Neural progenitor cell (in vitro differentiated cells): Measurements from ENCODE around the gene ARHGAP23. TPM values are rescaled to one million over a fixed set of nuclear protein-coding genes. Genes with fewer than 3 reads are reported as not detected.

ENCODE experiments used
- DNase-seq: peaks from one replicate; pipeline ENCODE4 v3.0.0-alpha.2; 2016; ENCODE audit warnings: low spot score
- H2AFZ ChIP-seq: fragments of 200-600 bp; sonication (generic); replicated peaks from 2 replicates; pipeline ENCODE4 v1.6.1; 2016; ENCODE audit warnings: antibody characterized with exemption
- H3F3A ChIP-seq: fragments of 200-600 bp; sonication (generic); 2 replicates; pipeline ENCODE4 v1.6.1; 2016; ENCODE audit warnings: antibody characterized with exemption, low read depth
- H3K27ac ChIP-seq: fragments of 200-600 bp; sonication (generic); 2 replicates; pipeline ENCODE4 v1.5.1; 2016; ENCODE audit warnings: mild to moderate bottlenecking
- H3K27me3 ChIP-seq: fragments of 200-600 bp; sonication (generic); 2 replicates; pipeline ENCODE4 v1.6.1; 2016; ENCODE audit warnings: mild to moderate bottlenecking, moderate library complexity
- H3K36me3 ChIP-seq: fragments of 200-600 bp; sonication (generic); 2 replicates; pipeline ENCODE4 v1.5.1; 2016
- H3K4me1 ChIP-seq: fragments of 200-600 bp; sonication (generic); 2 replicates; pipeline ENCODE4 v1.6.1; 2016; ENCODE audit warnings: mixed run types
- H3K4me2 ChIP-seq: fragments of 200-600 bp; sonication (generic); 2 replicates; pipeline ENCODE4 v1.6.1; 2016
- H3K4me3 ChIP-seq: fragments of 200-600 bp; sonication (generic); 2 replicates; pipeline ENCODE4 v1.5.1; 2016
- H3K79me2 ChIP-seq: fragments of 200-600 bp; sonication (generic); 2 replicates; pipeline ENCODE4 v1.6.1; 2016; ENCODE audit warnings: low read depth
- H3K9ac ChIP-seq: fragments of 200-600 bp; sonication (generic); 2 replicates; pipeline ENCODE4 v1.6.1; 2016
- H3K9me3 ChIP-seq: fragments of 200-600 bp; sonication (generic); 2 replicates; pipeline ENCODE4 v1.5.1; 2016; ENCODE audit warnings: low read depth
- H4K20me1 ChIP-seq: fragments of 200-600 bp; sonication (generic); 2 replicates; pipeline ENCODE4 v1.6.1; 2016; ENCODE audit warnings: low read depth
- H3K27ac Mint-ChIP-seq: 3 replicates; pipeline ENCODE4 v1.8.0; 2021; ENCODE audit warnings: mixed read lengths
- H3K27me3 Mint-ChIP-seq: 2 replicates; pipeline ENCODE4 v1.8.0; 2022; ENCODE audit warnings: low read depth, mild to moderate bottlenecking, inconsistent platforms, moderate library complexity, mixed read lengths; ENCODE audit not compliant: insufficient read depth
- H3K36me3 Mint-ChIP-seq: 3 replicates; pipeline ENCODE4 v1.8.0; 2021; ENCODE audit warnings: mixed read lengths
- H3K4me1 Mint-ChIP-seq: 3 replicates; pipeline ENCODE4 v1.8.0; 2021; ENCODE audit warnings: mixed read lengths
- H3K4me3 Mint-ChIP-seq: 3 replicates; pipeline ENCODE4 v1.8.0; 2021; ENCODE audit warnings: mild to moderate bottlenecking, moderate library complexity, mixed read lengths
- H3K9me3 Mint-ChIP-seq: 3 replicates; pipeline ENCODE4 v1.8.0; 2020; ENCODE audit warnings: mixed read lengths
- EZH2 ChIP-seq: fragments of 200-600 bp; sonication (generic); IDR thresholded peaks from 2 replicates; pipeline ENCODE4 v1.6.1; 2017; ENCODE audit warnings: antibody characterized with exemption, mild to moderate bottlenecking, moderate library complexity
- EZH2phosphoT487 ChIP-seq: fragments of 200-600 bp; sonication (generic); IDR thresholded peaks from 2 replicates; pipeline ENCODE4 v1.6.1; 2017; ENCODE audit warnings: antibody characterized with exemption
- total RNA-seq: library from RNA; depleted of rRNA; stranded (reverse); fragments of >200 nt; gene quantifications from 2 replicates; pipeline ENCODE4 v1.2.3, GENCODE V29; 2015; ENCODE audit warnings: low replicate concordance
- TF ChIP-seq, protein P1 (sequence below): fragments of 200-600 bp; sonication (generic); IDR thresholded peaks from 2 replicates; pipeline ENCODE4 v1.5.1; 2017; ENCODE audit warnings: antibody characterized with exemption, mild to moderate bottlenecking

ARHGAP23 gene
- total RNA-seq, 1 donor from 2014 or later, result 6.1 TPM

DNA sequence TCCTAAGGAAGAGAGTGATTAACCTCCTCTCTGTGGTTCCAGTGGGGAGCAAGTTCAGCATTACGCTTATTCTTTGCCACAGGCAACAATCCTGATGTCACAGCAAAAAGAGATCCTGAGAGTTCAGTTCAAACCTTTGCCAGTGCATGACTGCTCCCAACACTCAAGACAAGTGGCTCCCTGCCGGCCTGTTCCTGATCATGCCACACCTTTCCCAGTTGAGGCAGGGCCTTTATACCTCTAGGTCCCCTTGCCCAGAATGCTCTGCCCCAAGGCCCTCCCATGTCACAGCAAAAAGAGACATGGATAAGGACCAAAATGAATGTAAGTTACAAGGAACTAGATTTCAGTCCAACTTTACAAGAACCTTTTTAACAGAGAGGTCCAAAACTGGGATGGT, 31.0 kb upstream of the ARHGAP23 start:
- no peaks in the 10 kb centered on the region for H3K9me3 Mint-ChIP-seq
- no peaks in the 10 kb centered on the region for H3K36me3 ChIP-seq
- no peaks in the 10 kb centered on the region for H3K4me1 Mint-ChIP-seq
- no peaks in the 10 kb centered on the region for H3K4me1 ChIP-seq
- H3K4me2 ChIP-seq, result no peak overlapping the region
- TF ChIP-seq, protein P1, sequence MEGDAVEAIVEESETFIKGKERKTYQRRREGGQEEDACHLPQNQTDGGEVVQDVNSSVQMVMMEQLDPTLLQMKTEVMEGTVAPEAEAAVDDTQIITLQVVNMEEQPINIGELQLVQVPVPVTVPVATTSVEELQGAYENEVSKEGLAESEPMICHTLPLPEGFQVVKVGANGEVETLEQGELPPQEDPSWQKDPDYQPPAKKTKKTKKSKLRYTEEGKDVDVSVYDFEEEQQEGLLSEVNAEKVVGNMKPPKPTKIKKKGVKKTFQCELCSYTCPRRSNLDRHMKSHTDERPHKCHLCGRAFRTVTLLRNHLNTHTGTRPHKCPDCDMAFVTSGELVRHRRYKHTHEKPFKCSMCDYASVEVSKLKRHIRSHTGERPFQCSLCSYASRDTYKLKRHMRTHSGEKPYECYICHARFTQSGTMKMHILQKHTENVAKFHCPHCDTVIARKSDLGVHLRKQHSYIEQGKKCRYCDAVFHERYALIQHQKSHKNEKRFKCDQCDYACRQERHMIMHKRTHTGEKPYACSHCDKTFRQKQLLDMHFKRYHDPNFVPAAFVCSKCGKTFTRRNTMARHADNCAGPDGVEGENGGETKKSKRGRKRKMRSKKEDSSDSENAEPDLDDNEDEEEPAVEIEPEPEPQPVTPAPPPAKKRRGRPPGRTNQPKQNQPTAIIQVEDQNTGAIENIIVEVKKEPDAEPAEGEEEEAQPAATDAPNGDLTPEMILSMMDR, result no peak
- TF ChIP-seq EZH2 (no peak), EZH2phosphoT487 (no peak)
- H3K4me3 ChIP-seq, result no peak overlapping the region
- H3K79me2 ChIP-seq, result no peaks in the 10 kb centered on the region
- H3K36me3 Mint-ChIP-seq, result peaks cover 46% of the 10 kb centered on the region
- no peak overlapping the region for H3K4me3 Mint-ChIP-seq
- no peaks in the 10 kb centered on the region for H3F3A ChIP-seq
- no peaks in the 10 kb centered on the region for H3K27me3 ChIP-seq
- no peak for DNase-seq
- H3K27ac Mint-ChIP-seq, result no peak overlapping the region
- peaks cover 6% of the 10 kb centered on the region for H3K27me3 Mint-ChIP-seq
- H4K20me1 ChIP-seq, result no peaks in the 10 kb centered on the region
- H3K27ac ChIP-seq, result no peak overlapping the region
- H2AFZ ChIP-seq, result no peak overlapping the region
- no peak overlapping the region for H3K9ac ChIP-seq
- H3K9me3 ChIP-seq, result no peaks in the 10 kb centered on the region

DNA sequence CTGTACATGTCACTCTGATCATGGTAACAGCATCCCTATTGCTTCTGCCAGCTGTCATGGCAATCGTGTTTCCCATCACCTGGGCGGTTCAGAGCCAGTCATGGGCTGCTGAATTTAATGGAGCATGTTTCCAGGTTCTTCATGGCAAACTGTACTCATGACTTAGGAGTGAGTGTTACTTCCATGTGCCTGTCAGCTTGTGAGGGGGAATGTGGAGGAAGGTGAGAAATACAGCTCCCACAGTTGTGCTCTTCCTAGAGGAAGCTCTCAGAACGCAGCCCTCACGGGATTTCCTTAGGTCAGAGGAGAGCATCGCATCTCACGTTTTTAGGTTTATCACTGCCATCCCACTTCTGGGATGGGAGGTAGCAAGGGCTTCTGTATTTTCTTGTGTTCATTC, 28.0 kb upstream of the ARHGAP23 start:
- H3K36me3 Mint-ChIP-seq, result peaks cover 39% of the 10 kb centered on the region
- H3K36me3 ChIP-seq, result no peaks in the 10 kb centered on the region

GRCh38 chr17:38401459-38401858, 26.8 kb upstream of the ARHGAP23 start:
- peaks cover 6% of the 10 kb centered on the region for H4K20me1 ChIP-seq
- TF ChIP-seq EZH2phosphoT487 (no peak), EZH2 (no peak)
- TF ChIP-seq, protein P1, result no peak
- H3K9me3 Mint-ChIP-seq, result no peaks in the 10 kb centered on the region
- H3K4me2 ChIP-seq, result no peak overlapping the region
- peaks cover 10% of the 10 kb centered on the region for H3F3A ChIP-seq
- H3K27ac ChIP-seq, result no peak overlapping the region
- H3K4me1 Mint-ChIP-seq, result peaks cover 4% of the 10 kb centered on the region
- H3K27me3 Mint-ChIP-seq, result peaks cover 4% of the 10 kb centered on the region
- peaks cover 32% of the 10 kb centered on the region for H3K36me3 Mint-ChIP-seq
- no peak overlapping the region for H3K4me3 ChIP-seq
- H3K9me3 ChIP-seq, result no peaks in the 10 kb centered on the region
- H2AFZ ChIP-seq, result no peak overlapping the region
- no peak overlapping the region for H3K4me3 Mint-ChIP-seq
- H3K36me3 ChIP-seq, result no peaks in the 10 kb centered on the region
- H3K4me1 ChIP-seq, result peaks cover 6% of the 10 kb centered on the region
- H3K27ac Mint-ChIP-seq, result no peak overlapping the region
- H3K27me3 ChIP-seq, result no peaks in the 10 kb centered on the region
- H3K9ac ChIP-seq, result no peak overlapping the region
- DNase-seq, result no peak
- H3K79me2 ChIP-seq, result no peaks in the 10 kb centered on the region

More for the DNA sequence above, 28.0 kb upstream of the ARHGAP23 start:
- Histone ChIP-seq H3K27me3 (no peaks in the 10 kb centered on the region), H3F3A (peaks cover 10% of the 10 kb centered on the region), H3K9me3 (no peaks in the 10 kb centered on the region), H4K20me1 (peaks cover 6% of the 10 kb centered on the region), H3K4me3 (no peak overlapping the region), H3K4me2 (no peak overlapping the region), H3K4me1 (peaks cover 6% of the 10 kb centered on the region), H3K79me2 (no peaks in the 10 kb centered on the region), H3K27ac (no peak overlapping the region), H3K9ac (no peak overlapping the region), H2AFZ (no peak overlapping the region)
- Mint-ChIP-seq H3K27me3 (peaks cover 4% of the 10 kb centered on the region), H3K27ac (no peak overlapping the region), H3K4me3 (no peak overlapping the region), H3K9me3 (no peaks in the 10 kb centered on the region), H3K4me1 (peaks cover 4% of the 10 kb centered on the region)
- TF ChIP-seq EZH2 (no peak), EZH2phosphoT487 (no peak)
- TF ChIP-seq, protein P1, result no peak
- DNase-seq, result no peak
